Liver (tissue), 9 donors: Measurements from ENCODE around the gene ADAMTS2. TPM values are rescaled to one million over a fixed set of nuclear protein-coding genes. Genes with fewer than 3 reads are reported as not detected.

Source experiments
- DNase-seq: peaks from one replicate; pipeline ENCODE4 v3.0.0-alpha.2; 2017; ENCODE audit warnings: low spot score
- H3K27ac ChIP-seq, 2 donors: one replicate each; pipeline ENCODE4 v1.7.0; 2013; ENCODE audit warnings: inconsistent platforms in 2 of 2, low read length in 2 of 2, control low read depth in 1 of 2, low read depth in 1 of 2, mild to moderate bottlenecking in 1 of 2
- H3K27me3 ChIP-seq, 4 donors: one replicate each; pipeline versions ENCODE4 v1.6.1 to v1.7.0; 2013; ENCODE audit warnings: low read length in 3 of 4, inconsistent platforms in 1 of 4, mild to moderate bottlenecking in 1 of 4, moderate library complexity in 1 of 4; ENCODE audit not compliant: control insufficient read depth in 4 of 4, insufficient read depth in 4 of 4
- H3K36me3 ChIP-seq, 4 donors: one replicate each; pipeline versions ENCODE4 v1.6.1 to v1.7.0; 2013; ENCODE audit warnings: low read length in 3 of 4, mild to moderate bottlenecking in 3 of 4, low read depth in 1 of 4, moderate library complexity in 1 of 4; ENCODE audit not compliant: control insufficient read depth in 4 of 4, insufficient read depth in 3 of 4
- H3K4me1 ChIP-seq, 4 donors: one replicate each; pipeline versions ENCODE4 v1.6.1 to v1.7.0; 2013; ENCODE audit warnings: low read length in 3 of 4, mild to moderate bottlenecking in 3 of 4, moderate library complexity in 1 of 4; ENCODE audit not compliant: control insufficient read depth in 4 of 4, insufficient read depth in 4 of 4
- H3K4me3 ChIP-seq, 3 donors: one replicate each; pipeline versions ENCODE4 v1.6.1 to v1.7.0; 2013; ENCODE audit warnings: low read length in 3 of 3, control low read depth in 1 of 3, low read depth in 1 of 3, mild to moderate bottlenecking in 1 of 3
- H3K9ac ChIP-seq, 2 donors: one replicate each; pipeline ENCODE4 v1.7.0; 2013; ENCODE audit warnings: low read length in 2 of 2, mild to moderate bottlenecking in 2 of 2, moderate library complexity in 2 of 2, control low read depth in 1 of 2, low read depth in 1 of 2
- H3K9me3 ChIP-seq, 4 donors: one replicate each; pipeline versions ENCODE4 v1.6.1 to v1.7.0; 2013; ENCODE audit warnings: low read length in 3 of 4; ENCODE audit not compliant: control insufficient read depth in 4 of 4
- EGR1 ChIP-seq, 2 donors: IDR thresholded peaks; 2 replicates each; pipeline ENCODE4 v1.6.1; 2016 to 2018; ENCODE audit warnings: antibody characterized with exemption in 2 of 2, low read depth in 2 of 2
- FOXA1 ChIP-seq: IDR thresholded peaks from 2 replicates; pipeline ENCODE4 v1.6.1; 2016; ENCODE audit warnings: antibody characterized with exemption
- GABPA ChIP-seq, 2 donors: IDR thresholded peaks in 1 of 2; conservative IDR thresholded peaks in 1 of 2; 2 replicates each; pipeline ENCODE4 v1.6.1; 2016; ENCODE audit warnings: antibody characterized with exemption in 2 of 2, mild to moderate bottlenecking in 1 of 2, moderate library complexity in 1 of 2
- HNF4A ChIP-seq, 2 donors: conservative IDR thresholded peaks; 2 replicates each; pipeline ENCODE4 v1.6.1; 2016; ENCODE audit warnings: antibody characterized with exemption in 2 of 2, mild to moderate bottlenecking in 2 of 2
- JUND ChIP-seq, 2 donors: IDR thresholded peaks; 2 replicates each; pipeline ENCODE4 v1.6.1; 2016; ENCODE audit warnings: antibody characterized with exemption in 2 of 2
- NR2F2 ChIP-seq: IDR thresholded peaks from 2 replicates; pipeline ENCODE4 v1.6.1; 2016; ENCODE audit warnings: antibody characterized with exemption
- RAD21 ChIP-seq, 2 donors: IDR thresholded peaks; 2 replicates each; pipeline ENCODE4 v1.6.1; 2016; ENCODE audit warnings: antibody characterized with exemption in 2 of 2, mild to moderate bottlenecking in 2 of 2
- RXRA ChIP-seq, 2 donors: IDR thresholded peaks; 2 replicates each; pipeline ENCODE4 v1.6.1; 2017 to 2018; ENCODE audit warnings: antibody characterized with exemption in 2 of 2, mild to moderate bottlenecking in 1 of 2
- SP1 ChIP-seq: IDR thresholded peaks from 2 replicates; pipeline ENCODE4 v1.6.1; 2018; ENCODE audit warnings: antibody characterized with exemption, mild to moderate bottlenecking
- TAF1 ChIP-seq: conservative IDR thresholded peaks from 2 replicates; pipeline ENCODE4 v1.6.1; 2016; ENCODE audit warnings: antibody characterized with exemption, mild to moderate bottlenecking
- YY1 ChIP-seq: IDR thresholded peaks from 2 replicates; pipeline ENCODE4 v1.6.1; 2016; ENCODE audit warnings: antibody characterized with exemption, mild to moderate bottlenecking
- WGBS: extraction: QIAGEN DNeasy Blood & Tissue Kit; methylation state at CpG from one replicate; pipeline ENCODE4 v1.1.7; 2013; 5-methylcytosine and 5-hydroxymethylcytosine counted together
- polyA plus RNA-seq, 2 donors: library from polyadenylated mRNA; stranded (reverse) in 1 of 2; unstranded in 1 of 2; fragments of 200-250 nt in 1 of 2; fragments of >200 nt in 1 of 2; fragmentation: Nextera tagmentation in 1 of 2; extraction: Ambion mirVana in 1 of 2; gene quantifications; one replicate each; pipeline versions ENCODE4 v1.2.1 to v1.2.3, GENCODE V29; 2013 to 2015
- total RNA-seq, 2 donors: library from RNA; depleted of rRNA; stranded (reverse); fragments of >200 nt; gene quantifications; one replicate each; pipeline ENCODE4 v1.2.3, GENCODE V29; 2014
- TF ChIP-seq, protein P1 (sequence below): IDR thresholded peaks from 2 replicates; pipeline ENCODE4 v1.6.1; 2016; ENCODE audit warnings: antibody characterized with exemption
- TF ChIP-seq, protein P2 (sequence below): IDR thresholded peaks from 2 replicates; pipeline ENCODE4 v1.6.1; 2016; ENCODE audit warnings: antibody characterized with exemption
- TF ChIP-seq, protein P3 (sequence below): IDR thresholded peaks from 2 replicates; pipeline ENCODE4 v1.6.1; 2016; ENCODE audit warnings: antibody characterized with exemption, mild to moderate bottlenecking
- TF ChIP-seq, protein P4 (sequence below): fragments of 150-350 bp; IDR thresholded peaks from 2 replicates; pipeline ENCODE4 v1.5.1; 2017; ENCODE audit warnings: improper control_type of control experiment, low read depth, low read length; ENCODE audit not compliant: missing input control
- donor health status: healthy.
- donor health status: healthy.
- donor health status: healthy.
- donor health status: healthy.
- donor health status: healthy.

Gene ADAMTS2
- total and polyA plus RNA-seq, 4 donors: 2.7 to 24.3 (median 12.0) TPM

DNA sequence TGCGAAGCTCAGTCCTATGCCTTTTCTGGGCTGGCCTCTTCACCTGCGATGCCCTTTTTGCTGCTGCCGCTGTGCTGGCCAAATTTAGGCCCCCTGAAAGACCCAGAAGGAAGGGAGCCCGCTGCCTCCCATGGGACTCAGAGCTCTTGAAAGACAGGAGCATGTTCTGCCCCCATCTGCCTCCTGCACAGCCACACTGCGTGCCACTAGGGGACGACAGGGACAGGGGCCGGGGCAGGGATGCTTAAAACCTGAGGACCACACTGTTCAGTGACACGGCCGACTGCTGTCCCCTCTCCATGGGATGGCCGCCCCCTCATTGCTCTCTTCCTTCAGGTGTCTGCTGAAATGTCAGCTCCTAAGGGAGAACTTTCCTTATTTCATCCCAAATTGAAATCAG, 132.4 kb downstream of the ADAMTS2 start:
- Histone ChIP-seq H3K27ac (no peak overlapping the region), H3K4me3 (no peak overlapping the region), H3K4me1 (no peaks in the 10 kb centered on the region), H3K27me3 (no peaks in the 10 kb centered on the region), H3K9me3 (no peaks in the 10 kb centered on the region), H3K36me3 (no peaks in the 10 kb centered on the region), H3K9ac (no peak overlapping the region)
- TF ChIP-seq SP1 (no peak), RAD21 (IDR thresholded peaks at IDR 0.05) (peak in 1 of 2 donors; percentile 66)
- whole genome bisulfite sequencing: 80% methylated on average over 10 of the region's 10 CpGs
- no peak for DNase-seq

DNA sequence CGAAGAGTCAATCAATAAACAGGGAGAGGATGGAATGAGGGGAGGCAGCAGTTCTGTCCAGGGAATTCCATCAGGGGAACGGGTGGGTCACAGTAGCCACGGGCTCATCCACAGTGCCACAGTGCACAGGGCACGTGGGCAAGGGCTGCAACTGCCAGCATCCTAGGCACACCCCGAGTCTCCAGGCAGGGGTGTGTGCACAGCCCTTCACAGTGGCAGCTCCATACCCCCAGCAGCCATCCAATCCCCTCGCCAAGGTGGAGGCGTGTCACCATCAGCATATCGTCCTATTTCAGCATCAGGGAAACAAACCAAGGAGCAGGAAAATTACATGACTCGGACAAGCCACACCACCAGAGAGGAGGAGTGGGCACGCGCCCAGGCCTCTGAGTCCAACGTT, 133.6 kb downstream of the ADAMTS2 start:
- Histone ChIP-seq H3K4me3 (no peak overlapping the region), H3K9ac (no peak overlapping the region), H3K27me3 (no peaks in the 10 kb centered on the region), H3K4me1 (no peaks in the 10 kb centered on the region), H3K36me3 (no peaks in the 10 kb centered on the region), H3K27ac (no peak overlapping the region), H3K9me3 (no peaks in the 10 kb centered on the region)
- TF ChIP-seq SP1: no peak
- TF ChIP-seq, protein P1, sequence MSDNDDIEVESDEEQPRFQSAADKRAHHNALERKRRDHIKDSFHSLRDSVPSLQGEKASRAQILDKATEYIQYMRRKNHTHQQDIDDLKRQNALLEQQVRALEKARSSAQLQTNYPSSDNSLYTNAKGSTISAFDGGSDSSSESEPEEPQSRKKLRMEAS: no peak
- no peak for TF ChIP-seq GABPA (IDR thresholded peaks at IDR 0.05 in 1 of 2, conservative IDR thresholded peaks at IDR 0.05 in 1 of 2)
- TF ChIP-seq YY1: no peak
- no peak for TF ChIP-seq TAF1
- TF ChIP-seq, protein P2, sequence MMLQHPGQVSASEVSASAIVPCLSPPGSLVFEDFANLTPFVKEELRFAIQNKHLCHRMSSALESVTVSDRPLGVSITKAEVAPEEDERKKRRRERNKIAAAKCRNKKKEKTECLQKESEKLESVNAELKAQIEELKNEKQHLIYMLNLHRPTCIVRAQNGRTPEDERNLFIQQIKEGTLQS: no peak
- no peak for TF ChIP-seq RXRA (IDR thresholded peaks at IDR 0.05)
- TF ChIP-seq JUND (IDR thresholded peaks at IDR 0.05): no peak
- WGBS: 84% methylated on average over 12 of the region's 12 CpGs
- DNase-seq: no peak

DNA sequence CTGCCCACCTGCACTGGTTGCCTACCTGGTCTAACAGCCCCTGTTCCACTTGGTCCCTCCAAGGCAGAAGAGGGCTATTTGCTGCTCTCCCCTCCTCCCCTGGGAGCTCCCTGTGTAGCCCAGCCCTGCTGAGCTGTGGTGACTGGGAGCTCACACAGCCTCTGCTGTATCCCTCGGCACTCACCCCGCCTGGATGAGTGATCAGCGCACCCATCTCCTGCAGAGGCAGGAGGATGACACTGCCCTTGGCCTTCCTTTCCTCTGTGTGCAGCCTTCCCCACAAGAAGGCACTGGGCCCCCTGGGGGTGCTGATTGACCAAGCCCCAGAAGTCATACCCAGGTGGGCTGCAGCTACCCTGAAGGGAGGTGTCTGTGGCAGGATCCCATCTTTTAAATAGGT, 134.2 kb downstream of the ADAMTS2 start:
- no peak overlapping the region for H3K4me3 ChIP-seq
- 92% methylated on average over 3 of the region's 3 CpGs for WGBS
- H3K9me3 ChIP-seq: no peaks in the 10 kb centered on the region
- H3K27ac ChIP-seq: no peak overlapping the region
- H3K27me3 ChIP-seq: no peaks in the 10 kb centered on the region
- DNase-seq: no peak
- H3K4me1 ChIP-seq: no peaks in the 10 kb centered on the region
- H3K36me3 ChIP-seq: no peaks in the 10 kb centered on the region
- TF ChIP-seq HNF4A (conservative IDR thresholded peaks at IDR 0.05) (no peak), EGR1 (IDR thresholded peaks at IDR 0.05; ENCODE audit: low read depth in 2 of 2) (no peak), NR2F2 (no peak), RXRA (IDR thresholded peaks at IDR 0.05) (no peak), YY1 (no peak), FOXA1 (no peak)
- TF ChIP-seq, protein P3, sequence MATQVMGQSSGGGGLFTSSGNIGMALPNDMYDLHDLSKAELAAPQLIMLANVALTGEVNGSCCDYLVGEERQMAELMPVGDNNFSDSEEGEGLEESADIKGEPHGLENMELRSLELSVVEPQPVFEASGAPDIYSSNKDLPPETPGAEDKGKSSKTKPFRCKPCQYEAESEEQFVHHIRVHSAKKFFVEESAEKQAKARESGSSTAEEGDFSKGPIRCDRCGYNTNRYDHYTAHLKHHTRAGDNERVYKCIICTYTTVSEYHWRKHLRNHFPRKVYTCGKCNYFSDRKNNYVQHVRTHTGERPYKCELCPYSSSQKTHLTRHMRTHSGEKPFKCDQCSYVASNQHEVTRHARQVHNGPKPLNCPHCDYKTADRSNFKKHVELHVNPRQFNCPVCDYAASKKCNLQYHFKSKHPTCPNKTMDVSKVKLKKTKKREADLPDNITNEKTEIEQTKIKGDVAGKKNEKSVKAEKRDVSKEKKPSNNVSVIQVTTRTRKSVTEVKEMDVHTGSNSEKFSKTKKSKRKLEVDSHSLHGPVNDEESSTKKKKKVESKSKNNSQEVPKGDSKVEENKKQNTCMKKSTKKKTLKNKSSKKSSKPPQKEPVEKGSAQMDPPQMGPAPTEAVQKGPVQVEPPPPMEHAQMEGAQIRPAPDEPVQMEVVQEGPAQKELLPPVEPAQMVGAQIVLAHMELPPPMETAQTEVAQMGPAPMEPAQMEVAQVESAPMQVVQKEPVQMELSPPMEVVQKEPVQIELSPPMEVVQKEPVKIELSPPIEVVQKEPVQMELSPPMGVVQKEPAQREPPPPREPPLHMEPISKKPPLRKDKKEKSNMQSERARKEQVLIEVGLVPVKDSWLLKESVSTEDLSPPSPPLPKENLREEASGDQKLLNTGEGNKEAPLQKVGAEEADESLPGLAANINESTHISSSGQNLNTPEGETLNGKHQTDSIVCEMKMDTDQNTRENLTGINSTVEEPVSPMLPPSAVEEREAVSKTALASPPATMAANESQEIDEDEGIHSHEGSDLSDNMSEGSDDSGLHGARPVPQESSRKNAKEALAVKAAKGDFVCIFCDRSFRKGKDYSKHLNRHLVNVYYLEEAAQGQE: no peak
- TF ChIP-seq, protein P1: no peak
- TF ChIP-seq, protein P4, sequence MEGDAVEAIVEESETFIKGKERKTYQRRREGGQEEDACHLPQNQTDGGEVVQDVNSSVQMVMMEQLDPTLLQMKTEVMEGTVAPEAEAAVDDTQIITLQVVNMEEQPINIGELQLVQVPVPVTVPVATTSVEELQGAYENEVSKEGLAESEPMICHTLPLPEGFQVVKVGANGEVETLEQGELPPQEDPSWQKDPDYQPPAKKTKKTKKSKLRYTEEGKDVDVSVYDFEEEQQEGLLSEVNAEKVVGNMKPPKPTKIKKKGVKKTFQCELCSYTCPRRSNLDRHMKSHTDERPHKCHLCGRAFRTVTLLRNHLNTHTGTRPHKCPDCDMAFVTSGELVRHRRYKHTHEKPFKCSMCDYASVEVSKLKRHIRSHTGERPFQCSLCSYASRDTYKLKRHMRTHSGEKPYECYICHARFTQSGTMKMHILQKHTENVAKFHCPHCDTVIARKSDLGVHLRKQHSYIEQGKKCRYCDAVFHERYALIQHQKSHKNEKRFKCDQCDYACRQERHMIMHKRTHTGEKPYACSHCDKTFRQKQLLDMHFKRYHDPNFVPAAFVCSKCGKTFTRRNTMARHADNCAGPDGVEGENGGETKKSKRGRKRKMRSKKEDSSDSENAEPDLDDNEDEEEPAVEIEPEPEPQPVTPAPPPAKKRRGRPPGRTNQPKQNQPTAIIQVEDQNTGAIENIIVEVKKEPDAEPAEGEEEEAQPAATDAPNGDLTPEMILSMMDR: no peak
- TF ChIP-seq, protein P2: no peak
- H3K9ac ChIP-seq: no peak overlapping the region
